ENCODE data around the gene GOLIM4.
"Not testable (repeated sequence)": the region's sequence is repeated elsewhere in the genome, so short reads cannot be mapped to it uniquely, and the experiment has no call there.

The GOLIM4 gene

GRCh38 chr3:168048414-168049330 lies 47.1 kb downstream of the GOLIM4 start:
- no peak for DNase-seq (ENCODE audit: low read depth)

- no peak for DNase-seq (ENCODE audit: low read depth)
Measured at GRCh38 chr3:168047936-168048335, 47.8 kb downstream of the GOLIM4 start.

- DNase-seq (ENCODE audit: low read depth) = no peak
Measured at GRCh38 chr3:168047190-168047795, 48.4 kb downstream of the GOLIM4 start.

- no peak for DNase-seq (ENCODE audit: low read depth)
Measured at GRCh38 chr3:168044049-168044448, 51.7 kb downstream of the GOLIM4 start.

GRCh38 chr3:168040607-168041208 lies 55.0 kb downstream of the GOLIM4 start:
- no peak for DNase-seq (ENCODE audit: low read depth)

- DNase-seq (ENCODE audit: low read depth) = no peak
Measured at GRCh38 chr3:168037020-168037419, 58.7 kb downstream of the GOLIM4 start.

GRCh38 chr3:168036619-168037018 lies 59.1 kb downstream of the GOLIM4 start:
- no peak for DNase-seq (ENCODE audit: low read depth)

GRCh38 chr3:168034152-168034928 lies 61.4 kb downstream of the GOLIM4 start:
- no peak for DNase-seq (ENCODE audit: low read depth)

- DNase-seq (ENCODE audit: low read depth) = no peak
Measured at GRCh38 chr3:168030577-168030976, 65.1 kb downstream of the GOLIM4 start.

GRCh38 chr3:168029705-168030104 lies 66.0 kb downstream of the GOLIM4 start:
- DNase-seq (ENCODE audit: low read depth) = no peak

- no peak for DNase-seq (ENCODE audit: low read depth)
Measured at GRCh38 chr3:168028086-168028485, 67.6 kb downstream of the GOLIM4 start.

- no peak for DNase-seq (ENCODE audit: low read depth)
Measured at GRCh38 chr3:168026764-168027163, 69.0 kb downstream of the GOLIM4 start.

GRCh38 chr3:168025076-168025475 lies 70.6 kb downstream of the GOLIM4 start:
- DNase-seq (ENCODE audit: low read depth) = no peak

- DNase-seq (ENCODE audit: low read depth) = no peak
Measured at GRCh38 chr3:168024537-168024941, 71.2 kb downstream of the GOLIM4 start.

GRCh38 chr3:168021737-168022450 lies 73.8 kb downstream of the GOLIM4 start:
- DNase-seq (ENCODE audit: low read depth) = no peak

GRCh38 chr3:168011280-168011679 lies 84.4 kb downstream of the GOLIM4 start:
- DNase-seq (ENCODE audit: low read depth) = not testable (repeated sequence)

- DNase-seq (ENCODE audit: low read depth) = no peak
Measured at GRCh38 chr3:168006584-168006983, 89.1 kb downstream of the GOLIM4 start.

GRCh38 chr3:168003911-168004310 lies 91.8 kb downstream of the GOLIM4 start:
- no peak for DNase-seq (ENCODE audit: low read depth)

- no peak for DNase-seq (ENCODE audit: low read depth)
Measured at GRCh38 chr3:168002786-168003368, 92.8 kb downstream of the GOLIM4 start.

GRCh38 chr3:168001244-168001643 lies 94.5 kb downstream of the GOLIM4 start:
- no peak for DNase-seq (ENCODE audit: low read depth)

- no peak for DNase-seq (ENCODE audit: low read depth)
Measured at GRCh38 chr3:167998253-167998652, 97.5 kb downstream of the GOLIM4 start.

Data from activated T-cell treated with anti-CD3 and anti-CD28 coated beads for 48 hours (primary cell).